Ishikawa (cell line): ENCODE data around the gene OR10A2.

Source experiments
- CEBPB ChIP-seq: IDR thresholded peaks from 2 replicates; pipeline ENCODE4 v1.6.1; 2012
- CREB1 ChIP-seq: IDR thresholded peaks from 2 replicates; pipeline ENCODE4 v1.6.1; 2012; ENCODE audit warnings: low read depth
- EGR1 ChIP-seq: IDR thresholded peaks from 2 replicates; pipeline ENCODE4 v1.6.1; 2012
- EP300 ChIP-seq: IDR thresholded peaks from 2 replicates; pipeline ENCODE4 v1.6.1; 2012; ENCODE audit warnings: borderline replicate concordance
- FOXM1 ChIP-seq: IDR thresholded peaks from 2 replicates; pipeline ENCODE4 v1.6.1; 2012; ENCODE audit warnings: low read depth, borderline replicate concordance
- MAX ChIP-seq: IDR thresholded peaks from 2 replicates; pipeline ENCODE4 v1.6.1; 2012
- NFIC ChIP-seq: IDR thresholded peaks from 2 replicates; pipeline ENCODE4 v1.6.1; 2012
- RAD21 ChIP-seq: IDR thresholded peaks from 2 replicates; pipeline ENCODE4 v1.6.1; 2012; ENCODE audit warnings: low read depth
- REST ChIP-seq: IDR thresholded peaks from 2 replicates; pipeline ENCODE4 v1.6.1; 2012; ENCODE audit warnings: low read depth, mild to moderate bottlenecking
- TAF1 ChIP-seq: IDR thresholded peaks from 2 replicates; pipeline ENCODE4 v1.6.1; 2012; ENCODE audit warnings: low read depth, mild to moderate bottlenecking
- TCF12 ChIP-seq: IDR thresholded peaks from 2 replicates; pipeline ENCODE4 v1.6.1; 2012; ENCODE audit warnings: low read depth
- TEAD4 ChIP-seq: IDR thresholded peaks from 2 replicates; pipeline ENCODE4 v1.6.1; 2012
- USF1 ChIP-seq: IDR thresholded peaks from 2 replicates; pipeline ENCODE4 v1.6.1; 2012
- YY1 ChIP-seq: IDR thresholded peaks from 2 replicates; pipeline ENCODE4 v1.6.1; 2012; ENCODE audit warnings: low read depth
- ZBTB7A ChIP-seq: IDR thresholded peaks from 2 replicates; pipeline ENCODE4 v1.6.1; 2012; ENCODE audit warnings: low read depth

OR10A2 gene

GRCh38 chr11:6833356-6833755 lies 29.5 kb upstream of the OR10A2 start:
- TF ChIP-seq ZBTB7A (no peak), TCF12 (no peak), FOXM1 (no peak), NFIC (no peak), TAF1 (no peak), EP300 (no peak), EGR1 (no peak), YY1 (no peak), MAX (no peak), TEAD4 (no peak), REST (no peak), USF1 (no peak), RAD21 (no peak), CREB1 (no peak), CEBPB (no peak)

- TF ChIP-seq MAX (no peak), YY1 (no peak), REST (no peak), FOXM1 (no peak), EGR1 (no peak), TAF1 (no peak), EP300 (no peak), ZBTB7A (no peak), CEBPB (no peak), NFIC (no peak), CREB1 (no peak), TEAD4 (no peak), RAD21 (no peak)
Measured at GRCh38 chr11:6834021-6834420, 28.8 kb upstream of the OR10A2 start.

GRCh38 chr11:6841694-6842093 lies 21.2 kb upstream of the OR10A2 start:
- TF ChIP-seq TCF12 = no peak

- TF ChIP-seq TEAD4 (no peak), NFIC (no peak)
Measured at GRCh38 chr11:6843670-6844069, 19.2 kb upstream of the OR10A2 start.

- TF ChIP-seq REST = no peak
- TF ChIP-seq MAX = no peak
Measured at GRCh38 chr11:6844356-6844755, 18.5 kb upstream of the OR10A2 start.

- TF ChIP-seq TCF12 (no peak), CEBPB (no peak), YY1 (no peak), ZBTB7A (no peak), TAF1 (no peak), TEAD4 (no peak), MAX (no peak), NFIC (no peak), CREB1 (no peak), FOXM1 (no peak), EP300 (no peak), USF1 (no peak), EGR1 (no peak), RAD21 (no peak), REST (no peak)
Measured at GRCh38 chr11:6845383-6845782, 17.5 kb upstream of the OR10A2 start, which contains the start of gene OR10A5. OR10A5 (plus strand) TSS chr11:6845683; CDS start chr11:6845683, 0 bp downstream.
